OCI-LY7 (cell line): ENCODE results near the gene CCDC121. TPM values are rescaled to one million over a fixed set of nuclear protein-coding genes. Genes with fewer than 3 reads are reported as not detected.

ENCODE experiments used
- BruUV-seq: library from RNA; stranded (reverse); fragments of 400-500 nt; replicated peaks from 2 replicates; lab custom pipeline; 2021; lab: Mats Ljungman, UMichigan
- CTCF ChIA-PET: fragments of 300-600 bp; sonication (Branson Sonifier 250); formaldehyde crosslinking; loops from one replicate; lab custom pipeline; 2022; ENCODE audit warnings: antibody characterized with exemption; ENCODE audit not compliant: unreplicated experiment; lab: Charles Lee
- POLR2A ChIA-PET: fragments of 300-600 bp; sonication (Branson Sonifier 250); formaldehyde crosslinking; loops from one replicate; lab custom pipeline; 2022; ENCODE audit warnings: antibody characterized with exemption; lab: Charles Lee
- DNase-seq: peaks from one replicate; pipeline ENCODE4 v3.0.0-alpha.2; 2015; ENCODE audit warnings: low spot score
- H2AFZ ChIP-seq: fragments of 200-600 bp; sonication (generic), shearing (Covaris generic); 2 replicates; pipeline ENCODE4 v1.6.1; 2014; ENCODE audit warnings: mild to moderate bottlenecking, antibody characterized with exemption, low read length, moderate library complexity
- H3K27ac ChIP-seq: fragments of 200-600 bp; sonication (generic); 2 replicates; pipeline ENCODE4 v1.5.1; 2014; ENCODE audit warnings: mixed run types, low read depth, mild to moderate bottlenecking, moderate library complexity, low read length, inconsistent platforms; ENCODE audit not compliant: poor library complexity, severe bottlenecking
- H3K36me3 ChIP-seq: fragments of 200-600 bp; sonication (generic); 2 replicates; pipeline ENCODE4 v1.6.1; 2014; ENCODE audit warnings: mild to moderate bottlenecking, antibody characterized with exemption, low read length, moderate library complexity, mixed read lengths; ENCODE audit not compliant: insufficient read depth
- H3K4me1 ChIP-seq: fragments of 200-600 bp; sonication (generic); 2 replicates; pipeline ENCODE4 v1.5.1; 2014; ENCODE audit warnings: mild to moderate bottlenecking, low read length; ENCODE audit not compliant: insufficient read depth, poor library complexity, severe bottlenecking
- H3K4me2 ChIP-seq: fragments of 200-600 bp; sonication (generic); 2 replicates; pipeline ENCODE4 v1.6.1; 2014; ENCODE audit warnings: mild to moderate bottlenecking, low read length
- H3K4me3 ChIP-seq: fragments of 200-600 bp; sonication (generic); 2 replicates; pipeline ENCODE4 v1.5.1; 2014; ENCODE audit warnings: mild to moderate bottlenecking, low read depth, low read length; ENCODE audit not compliant: poor library complexity, severe bottlenecking
- H3K79me2 ChIP-seq: fragments of 200-600 bp; sonication (generic); 2 replicates; pipeline ENCODE4 v1.6.1; 2016; ENCODE audit warnings: low read depth, mild to moderate bottlenecking, low read length, moderate library complexity, mixed read lengths; ENCODE audit not compliant: insufficient read depth
- H3K9me2 ChIP-seq: fragments of 200-600 bp; sonication (generic); 2 replicates; pipeline ENCODE4 v1.6.1; 2016; ENCODE audit warnings: mild to moderate bottlenecking, low read length, mixed read lengths; ENCODE audit not compliant: insufficient read depth
- H3K9me3 ChIP-seq: fragments of 200-600 bp; sonication (generic); 2 replicates; pipeline ENCODE4 v1.6.1; 2014; ENCODE audit warnings: mild to moderate bottlenecking, mixed run types, low read length, mixed read lengths
- H4K20me1 ChIP-seq: fragments of 200-600 bp; sonication (generic); 2 replicates; pipeline ENCODE4 v1.6.1; 2014; ENCODE audit warnings: mild to moderate bottlenecking, antibody characterized with exemption, low read length, moderate library complexity, mixed read lengths; ENCODE audit not compliant: insufficient read depth
- EZH2phosphoT487 ChIP-seq: fragments of 200-600 bp; sonication (generic); IDR thresholded peaks from 2 replicates; pipeline ENCODE4 v1.6.1; 2018; ENCODE audit warnings: low read depth, borderline replicate concordance, mild to moderate bottlenecking, mixed run types, antibody characterized with exemption, low read length, moderate library complexity, mixed read lengths
- intact Hi-C: fragments of 100-400 bp; cut with micrococcal nuclease; formaldehyde crosslinking; loops from one replicate; pipeline ENCODE4 v1.10.0; 2022; ENCODE audit not compliant: unreplicated experiment
- total RNA-seq, 2 experiments: library from RNA; depleted of rRNA in 1 of 2; stranded (reverse); fragments of >200 nt in 1 of 2; shearing (Covaris generic) in 1 of 2; gene quantifications; 2 replicates each; pipeline ENCODE4 v1.2.3, GENCODE V29; 2014 to 2022
- TF ChIP-seq, protein P1 (sequence below): fragments of 200-600 bp; sonication (generic); conservative IDR thresholded peaks from 2 replicates; pipeline ENCODE4 v1.5.1; 2014; ENCODE audit warnings: mild to moderate bottlenecking, antibody characterized with exemption, low read length, moderate library complexity, mixed read lengths

CCDC121 gene
- total RNA-seq, 2 experiments from 2014 or later, result 4.7 to 5.1 TPM

DNA sequence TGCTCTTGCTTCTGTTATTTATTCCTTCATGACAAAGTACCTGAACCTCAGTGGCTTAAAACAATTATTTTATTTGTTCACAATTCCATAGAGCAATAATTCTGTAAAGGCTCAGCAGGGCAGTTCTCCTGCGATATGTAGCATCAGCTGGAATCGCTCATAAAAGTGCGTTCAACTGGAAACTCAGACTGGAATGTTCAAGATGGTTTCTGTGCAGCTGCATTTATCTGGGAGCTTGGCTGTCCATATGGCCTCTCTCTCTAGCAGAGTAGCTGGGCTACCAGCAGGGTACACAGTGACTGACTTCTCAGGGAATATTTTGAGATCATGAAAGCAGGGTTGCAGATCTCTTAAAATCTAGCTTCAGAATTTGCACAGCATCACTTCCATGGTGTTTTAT is 13.5 kb downstream of the CCDC121 start:
- Histone ChIP-seq H3K9me3 (no peaks in the 10 kb centered on the region), H3K36me3 (peaks cover 87% of the 10 kb centered on the region), H4K20me1 (no peaks in the 10 kb centered on the region), H3K4me1 (no peaks in the 10 kb centered on the region), H3K4me3 (no peak overlapping the region), H3K9me2 (no peaks in the 10 kb centered on the region), H3K27ac (no peak overlapping the region), H3K79me2 (no peaks in the 10 kb centered on the region), H3K4me2 (no peak overlapping the region), H2AFZ (no peak overlapping the region)
- intact Hi-C loops, result no loop called here
- BruUV-seq, result no TSS peak
- ChIA-PET POLR2A (interaction anchor here (0.5 to 1.4 kb wide), 3 partner anchors 16 to 91 kb away, joined by 3 to 4 read pairs (median 3); no protein-coding TSS in a partner anchor), CTCF (no interaction called here)
- no peak for DNase-seq
- TF ChIP-seq, protein P1, sequence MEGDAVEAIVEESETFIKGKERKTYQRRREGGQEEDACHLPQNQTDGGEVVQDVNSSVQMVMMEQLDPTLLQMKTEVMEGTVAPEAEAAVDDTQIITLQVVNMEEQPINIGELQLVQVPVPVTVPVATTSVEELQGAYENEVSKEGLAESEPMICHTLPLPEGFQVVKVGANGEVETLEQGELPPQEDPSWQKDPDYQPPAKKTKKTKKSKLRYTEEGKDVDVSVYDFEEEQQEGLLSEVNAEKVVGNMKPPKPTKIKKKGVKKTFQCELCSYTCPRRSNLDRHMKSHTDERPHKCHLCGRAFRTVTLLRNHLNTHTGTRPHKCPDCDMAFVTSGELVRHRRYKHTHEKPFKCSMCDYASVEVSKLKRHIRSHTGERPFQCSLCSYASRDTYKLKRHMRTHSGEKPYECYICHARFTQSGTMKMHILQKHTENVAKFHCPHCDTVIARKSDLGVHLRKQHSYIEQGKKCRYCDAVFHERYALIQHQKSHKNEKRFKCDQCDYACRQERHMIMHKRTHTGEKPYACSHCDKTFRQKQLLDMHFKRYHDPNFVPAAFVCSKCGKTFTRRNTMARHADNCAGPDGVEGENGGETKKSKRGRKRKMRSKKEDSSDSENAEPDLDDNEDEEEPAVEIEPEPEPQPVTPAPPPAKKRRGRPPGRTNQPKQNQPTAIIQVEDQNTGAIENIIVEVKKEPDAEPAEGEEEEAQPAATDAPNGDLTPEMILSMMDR, result no peak
- no peak for TF ChIP-seq EZH2phosphoT487

DNA sequence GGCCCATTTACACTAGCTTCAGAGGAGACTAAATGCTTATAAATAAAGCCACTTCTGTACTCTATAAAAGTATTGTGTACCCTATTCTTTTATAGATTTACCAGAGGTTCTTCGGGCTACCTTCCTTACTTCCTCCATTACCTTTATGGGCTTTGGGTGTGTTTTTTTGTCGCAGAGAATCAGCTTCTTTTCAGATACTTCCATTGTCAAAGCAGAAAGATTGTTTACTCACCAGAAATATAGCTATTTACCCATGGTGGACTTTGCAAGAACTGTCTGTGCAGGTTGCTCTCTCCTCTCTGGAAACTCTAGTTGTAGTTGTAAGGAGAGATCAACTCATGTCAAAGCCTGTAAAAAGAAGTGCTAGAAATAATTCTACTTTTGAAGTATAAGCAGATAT is 14.8 kb downstream of the CCDC121 start:
- Histone ChIP-seq H3K9me3 (no peaks in the 10 kb centered on the region), H3K36me3 (peaks cover 87% of the 10 kb centered on the region), H3K4me2 (no peak overlapping the region), H4K20me1 (no peaks in the 10 kb centered on the region), H2AFZ (no peak overlapping the region), H3K4me3 (no peak overlapping the region), H3K79me2 (no peaks in the 10 kb centered on the region), H3K9me2 (no peaks in the 10 kb centered on the region), H3K4me1 (no peaks in the 10 kb centered on the region), H3K27ac (no peak overlapping the region)
- intact Hi-C loops, result no loop called here
- no peak for DNase-seq
- ChIA-PET CTCF (no interaction called here), POLR2A (interaction anchor here (0.6 to 1.0 kb wide), 4 partner anchors 14 to 1174 kb away, joined by 3 to 4 read pairs (median 4); no protein-coding TSS in a partner anchor)
- BruUV-seq, result no TSS peak
- TF ChIP-seq, protein P1, result no peak

DNA sequence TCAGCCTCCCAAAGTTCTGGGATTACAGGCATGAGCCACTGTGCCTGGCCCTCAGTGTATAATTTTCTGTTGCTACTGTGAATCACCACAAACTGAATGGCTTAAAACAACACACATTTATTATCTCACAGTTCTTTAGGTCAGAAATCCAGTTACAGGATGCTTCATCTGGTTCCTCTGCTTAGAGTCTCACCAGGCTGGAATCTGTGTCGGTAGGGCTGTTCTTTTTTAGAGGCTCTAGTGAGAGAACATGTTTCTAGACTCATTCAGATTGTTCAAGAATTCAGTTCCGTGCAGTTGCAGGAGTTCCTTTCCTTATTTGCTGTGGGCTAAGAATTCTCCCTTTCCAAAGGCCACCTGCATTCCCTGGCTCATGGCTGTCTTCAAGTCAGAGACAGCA is 22.2 kb downstream of the CCDC121 start:
- H4K20me1 ChIP-seq, result no peaks in the 10 kb centered on the region
- no peak overlapping the region for H3K4me3 ChIP-seq
- DNase-seq, result no peak
- intact Hi-C loops, result no loop called here
- peaks cover 83% of the 10 kb centered on the region for H3K36me3 ChIP-seq
- no peak overlapping the region for H3K27ac ChIP-seq
- POLR2A ChIA-PET, result no interaction called here
- CTCF ChIA-PET, result no interaction called here
- no peak overlapping the region for H3K4me2 ChIP-seq
- H3K79me2 ChIP-seq, result no peaks in the 10 kb centered on the region
- H3K9me2 ChIP-seq, result no peaks in the 10 kb centered on the region
- H3K4me1 ChIP-seq, result no peaks in the 10 kb centered on the region
- no peak overlapping the region for H2AFZ ChIP-seq
- TF ChIP-seq, protein P1, result no peak
- TF ChIP-seq EZH2phosphoT487, result no peak
- H3K9me3 ChIP-seq, result no peaks in the 10 kb centered on the region
- BruUV-seq, result no TSS peak
